C4-2B (cell line): ENCODE results near the gene MAPKAPK2.

Source experiments
- H3K27ac ChIP-seq: fragments of 450-650 bp; 2 replicates; pipeline ENCODE4 v1.5.1; 2017
- CTCF ChIP-seq: fragments of 450-650 bp; conservative IDR thresholded peaks from 2 replicates; pipeline ENCODE4 v1.5.1; 2017; ENCODE audit warnings: mild to moderate bottlenecking
- ZFX ChIP-seq: fragments of 450-650 bp; IDR thresholded peaks from 2 replicates; pipeline ENCODE4 v1.6.1; 2017

Gene MAPKAPK2

GRCh38 chr1:206713070-206713469, 28.4 kb downstream of the MAPKAPK2 start:
- H3K27ac ChIP-seq: peak overlapping the region; percentile 90
- no peak for TF ChIP-seq CTCF

GRCh38 chr1:206713910-206714312, 29.2 kb downstream of the MAPKAPK2 start:
- no peak for TF ChIP-seq ZFX
- no peak for TF ChIP-seq CTCF

GRCh38 chr1:206714331-206715058, 29.8 kb downstream of the MAPKAPK2 start:
- no peak for TF ChIP-seq ZFX
- no peak for TF ChIP-seq CTCF
- H3K27ac ChIP-seq: peak overlapping the region; percentile 90

More at GRCh38 chr1:206713910-206714312, 29.2 kb downstream of the MAPKAPK2 start:
- H3K27ac ChIP-seq: peak overlapping the region; percentile 90

GRCh38 chr1:206715120-206715519, 30.4 kb downstream of the MAPKAPK2 start:
- no peak for TF ChIP-seq CTCF
- TF ChIP-seq ZFX: no peak

GRCh38 chr1:206715552-206716158, 30.9 kb downstream of the MAPKAPK2 start:
- TF ChIP-seq ZFX (no peak), CTCF (no peak)
- H3K27ac ChIP-seq: peak overlapping the region; percentile 90

More at GRCh38 chr1:206715120-206715519, 30.4 kb downstream of the MAPKAPK2 start:
- peak overlapping the region; percentile 90 for H3K27ac ChIP-seq

- 0 out of 2 replicates have a peak overlapping the region, but pooled peaks have one; percentile 1 for H3K27ac ChIP-seq
- TF ChIP-seq ZFX: no peak
- no peak for TF ChIP-seq CTCF
These were observed 31.6 kb downstream of the MAPKAPK2 start for GRCh38 chr1:206716159-206716869.
